Stimulated activated CD4-positive, alpha-beta T cell treated with anti-CD3 and anti-CD28 coated beads, Interleukin-12 subunit alpha, Interleukin-12 subunit beta, amount 100 ng/mL, for 24 hours (primary cell): Measurements from ENCODE around the gene RAB11A.

Experiments
- DNase-seq, 2 experiments: peaks; one replicate each; pipeline ENCODE4 v3.0.0-alpha.2; 2020; ENCODE audit warnings: low read depth in 2 of 2

RAB11A gene

GRCh38 chr15:65939901-65940617, 70.8 kb downstream of the RAB11A start:
- no peak for DNase-seq

GRCh38 chr15:65940618-65940909, 71.3 kb downstream of the RAB11A start:
- DNase-seq, result no peak
